GM18499 (cell line): ENCODE results near the gene RNF128.
"Not testable (repeated sequence)": the region's sequence is repeated elsewhere in the genome, so short reads cannot be mapped to it uniquely, and the experiment has no call there.

Experiments used
- ATAC-seq: cut with Tn5 transposase; IDR thresholded peaks from one replicate; pipeline ENCODE4 v1.9.1; 2021; ENCODE audit warnings: moderate number of reproducible peaks; ENCODE audit not compliant: insufficient read depth, unreplicated experiment

Gene RNF128

GRCh38 chrX:106742193-106742592, 15.7 kb downstream of the RNF128 start:
- ATAC-seq: no peak

- ATAC-seq: no peak
These were observed 16.3 kb downstream of the RNF128 start for GRCh38 chrX:106742805-106743204.

- no peak for ATAC-seq
These were observed 21.9 kb downstream of the RNF128 start for GRCh38 chrX:106748377-106748776.

GRCh38 chrX:106751407-106751806, 24.9 kb downstream of the RNF128 start:
- no peak for ATAC-seq

- no peak for ATAC-seq
These were observed 25.7 kb downstream of the RNF128 start for GRCh38 chrX:106752101-106752678.

- not testable (repeated sequence) for ATAC-seq
These were observed 42.8 kb downstream of the RNF128 start for GRCh38 chrX:106769288-106769687.

- no peak for ATAC-seq
These were observed 48.5 kb downstream of the RNF128 start for GRCh38 chrX:106774981-106775380.

GRCh38 chrX:106780264-106780663, 53.8 kb downstream of the RNF128 start:
- ATAC-seq: no peak

GRCh38 chrX:106780664-106781377, 54.3 kb downstream of the RNF128 start:
- ATAC-seq: no peak

GRCh38 chrX:106783716-106784115, 57.2 kb downstream of the RNF128 start:
- no peak for ATAC-seq

GRCh38 chrX:106791495-106791894, 65.0 kb downstream of the RNF128 start:
- no peak for ATAC-seq

- ATAC-seq: no peak
These were observed 75.5 kb downstream of the RNF128 start for GRCh38 chrX:106802063-106802387.

GRCh38 chrX:106802388-106803275, 76.1 kb downstream of the RNF128 start, which contains the start of gene TBC1D8B:
Gene TBC1D8B, plus strand, starts transcription at chrX:106802673. Its CDS starts 181 bp downstream, at chrX:106802854.
- ATAC-seq: peak; percentile 95

GRCh38 chrX:106811131-106811910, 84.8 kb downstream of the RNF128 start:
- ATAC-seq: no peak

- not testable (repeated sequence) for ATAC-seq
These were observed 86.4 kb downstream of the RNF128 start for GRCh38 chrX:106812930-106813329.

GRCh38 chrX:106814093-106814492, 87.6 kb downstream of the RNF128 start:
- not testable (repeated sequence) for ATAC-seq
